GM12878 (cell line): ENCODE measurements around the gene B4GALT1. TPM values are rescaled to one million over a fixed set of nuclear protein-coding genes. Genes with fewer than 3 reads are reported as not detected.

ENCODE experiments used
- ATAC-seq: fragments of 200-7000 bp; cut with Tn5 transposase; 3 replicates; pipeline ENCODE4 v1.9.1; 2020; ENCODE audit warnings: mild to moderate bottlenecking, moderate library complexity
- BruUV-seq: library from RNA; stranded (reverse); fragments of 400-500 nt; replicated peaks from 2 replicates; lab custom pipeline; 2021; lab: Mats Ljungman, UMichigan
- CTCF ChIA-PET: fragments of 300-600 bp; sonication (Branson Sonifier 250); formaldehyde crosslinking; extraction: SDS; loops from one replicate; lab custom pipeline; 2021; ENCODE audit warnings: inconsistent platforms; lab: Yijun Ruan, JAX
- POLR2A ChIA-PET: fragments of 350-600 bp; formaldehyde crosslinking; extraction: SDS; loops from one replicate; lab custom pipeline; 2021; ENCODE audit warnings: inconsistent platforms; lab: Charles Lee
- RAD21 ChIA-PET: fragments of 300-600 bp; sonication (Branson Sonifier 250); formaldehyde crosslinking; loops from one replicate; lab custom pipeline; 2023; ENCODE audit warnings: antibody characterized with exemption; ENCODE audit not compliant: unreplicated experiment; lab: Charles Lee
- SMC1A ChIA-PET: fragments of 300-600 bp; sonication (Branson Sonifier 250); formaldehyde crosslinking; loops from one replicate; lab custom pipeline; 2023; ENCODE audit not compliant: unreplicated experiment, uncharacterized antibody; lab: Charles Lee
- DNase-seq: peaks from one replicate; pipeline ENCODE4 v3.0.0-alpha.2; 2011; ENCODE audit warnings: low read depth, low spot score
- FAIRE-seq: peaks from 3 replicates; lab custom pipeline; 2011; peaks lifted over from hg19 to GRCh38; lab: Jason Lieb, UNC
- H2AFZ ChIP-seq: 2 replicates; pipeline ENCODE4 v1.6.0; 2011; ENCODE audit warnings: low read depth, low read length, control low read depth; ENCODE audit not compliant: control insufficient read depth
- H3K27ac ChIP-seq: 2 replicates; pipeline ENCODE4 v1.5.1; 2011; ENCODE audit warnings: control low read depth; ENCODE audit not compliant: control insufficient read depth, insufficient read depth
- H3K27me3 ChIP-seq, 2 experiments: replicated peaks in 1 of 2; 2 replicates each; pipeline versions ENCODE4 v1.6.0 to v1.6.1; 2011; ENCODE audit warnings: low read length in 1 of 2; ENCODE audit not compliant: control insufficient read depth in 2 of 2, insufficient read depth in 2 of 2
- H3K36me3 ChIP-seq, 2 experiments: 2 replicates each; pipeline ENCODE4 v1.5.1; 2011; ENCODE audit warnings: low read length in 1 of 2; ENCODE audit not compliant: control insufficient read depth in 2 of 2, insufficient read depth in 2 of 2
- H3K4me1 ChIP-seq: 2 replicates; pipeline ENCODE4 v1.6.1; 2011; ENCODE audit warnings: mild to moderate bottlenecking, low read length, moderate library complexity, mixed read lengths; ENCODE audit not compliant: control insufficient read depth, insufficient read depth
- H3K4me2 ChIP-seq: 2 replicates; pipeline ENCODE4 v1.6.0; 2011; ENCODE audit warnings: control low read depth; ENCODE audit not compliant: control insufficient read depth, insufficient read depth
- H3K4me3 ChIP-seq: fragments of 200-600 bp; sonication (generic); 2 replicates; pipeline ENCODE4 v1.5.1; 2016
- H3K79me2 ChIP-seq: 2 replicates; pipeline ENCODE4 v1.6.0; 2011; ENCODE audit warnings: low read length; ENCODE audit not compliant: control insufficient read depth, insufficient read depth
- H3K9ac ChIP-seq: 2 replicates; pipeline ENCODE4 v1.8.0; 2011; ENCODE audit warnings: low read length, control low read depth, mixed read lengths; ENCODE audit not compliant: control insufficient read depth, insufficient read depth
- H3K9me3 ChIP-seq: replicated peaks from 3 replicates; pipeline ENCODE4 v1.5.1; 2011; ENCODE audit warnings: mild to moderate bottlenecking, low read length; ENCODE audit not compliant: control insufficient read depth, insufficient read depth
- H4K20me1 ChIP-seq: 2 replicates; pipeline ENCODE4 v1.6.0; 2011; ENCODE audit not compliant: control insufficient read depth, insufficient read depth
- SMARCA5 ChIP-seq: fragments of 450-650 bp; IDR thresholded peaks from 2 replicates; pipeline ENCODE4 v1.6.1; 2017; ENCODE audit warnings: mild to moderate bottlenecking
- SREBF2 ChIP-seq: IDR thresholded peaks from 2 replicates; pipeline ENCODE4 v1.6.1; 2012; ENCODE audit warnings: mild to moderate bottlenecking, low read length
- ZZZ3 ChIP-seq: IDR thresholded peaks from 2 replicates; pipeline ENCODE4 v1.6.1; 2011; ENCODE audit warnings: low read depth; ENCODE audit not compliant: control insufficient read depth, insufficient read length
- WGBS: methylation state at CpG from one replicate; pipeline ENCODE4 v1.1.6; 2016; ENCODE audit warnings: low lambda C conversion rate; ENCODE audit not compliant: insufficient replicate concordance, insufficient coverage; ENCODE audit errors: missing lambda C conversion rate; 5-methylcytosine and 5-hydroxymethylcytosine counted together
- in situ Hi-C: fragments of 300-500 bp; cut with MboI; formaldehyde crosslinking; loops from 9 replicates; pipeline ENCODE4 v1.14.3; 2018; ENCODE audit warnings: mixed read lengths
- intact Hi-C: fragments of 100-400 bp; cut with micrococcal nuclease; formaldehyde crosslinking; loops from one replicate; pipeline ENCODE4 v1.14.2; 2022; ENCODE audit not compliant: unreplicated experiment
- polyA plus RNA-seq, 11 experiments: library from polyadenylated mRNA; depleted of rRNA in 4 of 11; unstranded in 6 of 11; stranded (reverse) in 5 of 11; fragments of >200 nt; fragmentation: Nextera tagmentation in 4 of 11; fragmentation: Illumina TruSeq in 1 of 11; extraction: Ambion mirVana in 4 of 11; extraction: Trizol in 1 of 11; gene quantifications; 1 replicate in 1 of 11; 2 replicates in 10 of 11; pipeline versions ENCODE4 v1.2.1 to v1.2.3, GENCODE V29; 2011 to 2016; ENCODE audit warnings: inconsistent platforms in 2 of 11, missing spikeins in 2 of 11, low read depth in 1 of 11
- total RNA-seq, 4 experiments: library from RNA; depleted of rRNA in 3 of 4; stranded (reverse); fragments of >200 nt in 3 of 4; fragmentation: Illumina TruSeq in 1 of 4; extraction: Trizol in 1 of 4; gene quantifications; 2 replicates each; pipeline versions ENCODE4 v1.2.1 to v1.2.3, GENCODE V29; 2013 to 2021
- TF ChIP-seq, protein P1 (sequence below): fragments of 450-650 bp; IDR thresholded peaks from 2 replicates; pipeline ENCODE4 v1.6.1; 2016; ENCODE audit warnings: mild to moderate bottlenecking
- TF ChIP-seq, protein P2 (sequence below): IDR thresholded peaks from 2 replicates; pipeline ENCODE4 v1.6.1; 2012; ENCODE audit warnings: low read depth, low read length, improper control_type of control experiment
- TF ChIP-seq, protein P3 (sequence below): IDR thresholded peaks from 2 replicates; pipeline ENCODE4 v1.6.1; 2012; ENCODE audit warnings: improper control_type of control experiment, low read depth, low read length; ENCODE audit not compliant: insufficient replicate concordance
- TF ChIP-seq, protein P4 (sequence below): fragments of 450-650 bp; formaldehyde crosslinking; IDR thresholded peaks from 2 replicates; pipeline ENCODE4 v1.4.0; 2020; ENCODE audit warnings: mild to moderate bottlenecking, moderate library complexity

Gene B4GALT1
- total and polyA plus RNA-seq, 10 of the 15 experiments (the other 5 are each of a cell fraction or from before 2014, with no cell fraction given): 12.7 to 79.0 (median 41.0) TPM

DNA sequence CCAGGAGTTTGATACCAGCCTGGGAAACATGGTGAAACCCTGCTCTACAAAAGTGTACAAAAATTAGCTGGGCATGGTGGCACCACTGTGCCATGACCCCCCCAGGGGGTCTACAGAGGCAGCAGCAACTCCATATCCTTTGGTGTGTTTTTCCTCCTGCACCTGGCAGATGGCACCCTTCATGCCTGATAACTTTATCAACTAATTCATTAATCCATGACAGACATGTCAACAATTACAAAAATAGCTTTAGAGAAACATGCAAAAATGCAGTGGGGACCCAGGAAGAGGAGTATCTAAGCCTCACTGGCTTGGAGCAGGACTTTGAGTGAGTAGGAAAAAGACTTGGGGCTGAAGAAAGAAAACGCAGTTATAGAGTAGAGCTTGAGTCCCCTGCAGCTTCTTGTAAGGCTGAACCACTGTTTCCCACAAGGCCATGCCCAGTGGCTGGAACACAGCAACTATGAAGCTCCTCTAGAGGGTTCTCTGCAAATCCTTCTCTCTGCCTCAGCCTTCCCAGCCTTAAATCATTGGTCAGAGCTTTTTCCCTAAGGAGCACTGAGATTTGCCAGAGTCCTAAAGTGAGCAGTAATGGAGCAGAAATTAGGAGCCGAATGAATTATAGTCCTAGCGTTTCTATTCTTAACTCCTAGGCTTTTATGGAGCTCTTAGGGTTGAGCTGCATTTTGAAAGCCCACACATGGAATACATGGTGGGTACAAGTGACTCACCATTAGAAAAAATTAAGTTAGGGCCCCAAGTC lies 25.5 kb upstream of the B4GALT1 start:
- CTCF ChIA-PET: interaction anchor here (0.5 to 1.3 kb wide), 4 partner anchors 21 to 116 kb away, joined by 3 read pairs; partner anchors contain the start of gene SMU1
- in situ Hi-C loops (no loop called here), intact Hi-C loops (no loop called here)
- no peak overlapping the region for H3K27ac ChIP-seq
- no peak overlapping the region for H3K4me3 ChIP-seq
- no peaks in the 10 kb centered on the region for H3K79me2 ChIP-seq
- DNase-seq (no peak), ATAC-seq (no peak), FAIRE-seq (no peak)
- BruUV-seq: no TSS peak
- no peak overlapping the region for H3K9ac ChIP-seq
- no peaks in the 10 kb centered on the region for H3K4me1 ChIP-seq
- 74% methylated on average over 3 of the region's 3 CpGs for WGBS
- no peak overlapping the region for H3K4me2 ChIP-seq
- no peaks in the 10 kb centered on the region for H3K9me3 ChIP-seq
- RAD21 ChIA-PET: no interaction called here
- no peak overlapping the region for H2AFZ ChIP-seq
- no peaks in the 10 kb centered on the region for H4K20me1 ChIP-seq
- POLR2A ChIA-PET: interaction anchor here (0.7 kb wide), 1 partner anchor 10 kb away, joined by 3 read pairs; no protein-coding TSS in a partner anchor
- H3K36me3 ChIP-seq: no peaks in the 10 kb centered on the region
- SMC1A ChIA-PET: interaction anchor here (0.5 to 1.3 kb wide), 5 partner anchors 9 to 1203 kb away, joined by 3 read pairs; no protein-coding TSS in a partner anchor
- no peaks in the 10 kb centered on the region for H3K27me3 ChIP-seq
- TF ChIP-seq SMARCA5: no peak
- no peak for TF ChIP-seq SREBF2
- TF ChIP-seq, protein P1, sequence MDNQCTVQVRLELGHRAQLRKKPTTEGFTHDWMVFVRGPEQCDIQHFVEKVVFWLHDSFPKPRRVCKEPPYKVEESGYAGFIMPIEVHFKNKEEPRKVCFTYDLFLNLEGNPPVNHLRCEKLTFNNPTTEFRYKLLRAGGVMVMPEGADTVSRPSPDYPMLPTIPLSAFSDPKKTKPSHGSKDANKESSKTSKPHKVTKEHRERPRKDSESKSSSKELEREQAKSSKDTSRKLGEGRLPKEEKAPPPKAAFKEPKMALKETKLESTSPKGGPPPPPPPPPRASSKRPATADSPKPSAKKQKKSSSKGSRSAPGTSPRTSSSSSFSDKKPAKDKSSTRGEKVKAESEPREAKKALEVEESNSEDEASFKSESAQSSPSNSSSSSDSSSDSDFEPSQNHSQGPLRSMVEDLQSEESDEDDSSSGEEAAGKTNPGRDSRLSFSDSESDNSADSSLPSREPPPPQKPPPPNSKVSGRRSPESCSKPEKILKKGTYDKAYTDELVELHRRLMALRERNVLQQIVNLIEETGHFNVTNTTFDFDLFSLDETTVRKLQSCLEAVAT: no peak
- TF ChIP-seq, protein P2, sequence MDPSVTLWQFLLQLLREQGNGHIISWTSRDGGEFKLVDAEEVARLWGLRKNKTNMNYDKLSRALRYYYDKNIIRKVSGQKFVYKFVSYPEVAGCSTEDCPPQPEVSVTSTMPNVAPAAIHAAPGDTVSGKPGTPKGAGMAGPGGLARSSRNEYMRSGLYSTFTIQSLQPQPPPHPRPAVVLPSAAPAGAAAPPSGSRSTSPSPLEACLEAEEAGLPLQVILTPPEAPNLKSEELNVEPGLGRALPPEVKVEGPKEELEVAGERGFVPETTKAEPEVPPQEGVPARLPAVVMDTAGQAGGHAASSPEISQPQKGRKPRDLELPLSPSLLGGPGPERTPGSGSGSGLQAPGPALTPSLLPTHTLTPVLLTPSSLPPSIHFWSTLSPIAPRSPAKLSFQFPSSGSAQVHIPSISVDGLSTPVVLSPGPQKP: no peak
- TF ChIP-seq, protein P3, sequence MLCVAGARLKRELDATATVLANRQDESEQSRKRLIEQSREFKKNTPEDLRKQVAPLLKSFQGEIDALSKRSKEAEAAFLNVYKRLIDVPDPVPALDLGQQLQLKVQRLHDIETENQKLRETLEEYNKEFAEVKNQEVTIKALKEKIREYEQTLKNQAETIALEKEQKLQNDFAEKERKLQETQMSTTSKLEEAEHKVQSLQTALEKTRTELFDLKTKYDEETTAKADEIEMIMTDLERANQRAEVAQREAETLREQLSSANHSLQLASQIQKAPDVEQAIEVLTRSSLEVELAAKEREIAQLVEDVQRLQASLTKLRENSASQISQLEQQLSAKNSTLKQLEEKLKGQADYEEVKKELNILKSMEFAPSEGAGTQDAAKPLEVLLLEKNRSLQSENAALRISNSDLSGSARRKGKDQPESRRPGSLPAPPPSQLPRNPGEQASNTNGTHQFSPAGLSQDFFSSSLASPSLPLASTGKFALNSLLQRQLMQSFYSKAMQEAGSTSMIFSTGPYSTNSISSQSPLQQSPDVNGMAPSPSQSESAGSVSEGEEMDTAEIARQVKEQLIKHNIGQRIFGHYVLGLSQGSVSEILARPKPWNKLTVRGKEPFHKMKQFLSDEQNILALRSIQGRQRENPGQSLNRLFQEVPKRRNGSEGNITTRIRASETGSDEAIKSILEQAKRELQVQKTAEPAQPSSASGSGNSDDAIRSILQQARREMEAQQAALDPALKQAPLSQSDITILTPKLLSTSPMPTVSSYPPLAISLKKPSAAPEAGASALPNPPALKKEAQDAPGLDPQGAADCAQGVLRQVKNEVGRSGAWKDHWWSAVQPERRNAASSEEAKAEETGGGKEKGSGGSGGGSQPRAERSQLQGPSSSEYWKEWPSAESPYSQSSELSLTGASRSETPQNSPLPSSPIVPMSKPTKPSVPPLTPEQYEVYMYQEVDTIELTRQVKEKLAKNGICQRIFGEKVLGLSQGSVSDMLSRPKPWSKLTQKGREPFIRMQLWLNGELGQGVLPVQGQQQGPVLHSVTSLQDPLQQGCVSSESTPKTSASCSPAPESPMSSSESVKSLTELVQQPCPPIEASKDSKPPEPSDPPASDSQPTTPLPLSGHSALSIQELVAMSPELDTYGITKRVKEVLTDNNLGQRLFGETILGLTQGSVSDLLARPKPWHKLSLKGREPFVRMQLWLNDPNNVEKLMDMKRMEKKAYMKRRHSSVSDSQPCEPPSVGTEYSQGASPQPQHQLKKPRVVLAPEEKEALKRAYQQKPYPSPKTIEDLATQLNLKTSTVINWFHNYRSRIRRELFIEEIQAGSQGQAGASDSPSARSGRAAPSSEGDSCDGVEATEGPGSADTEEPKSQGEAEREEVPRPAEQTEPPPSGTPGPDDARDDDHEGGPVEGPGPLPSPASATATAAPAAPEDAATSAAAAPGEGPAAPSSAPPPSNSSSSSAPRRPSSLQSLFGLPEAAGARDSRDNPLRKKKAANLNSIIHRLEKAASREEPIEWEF: no peak
- TF ChIP-seq, protein P4, sequence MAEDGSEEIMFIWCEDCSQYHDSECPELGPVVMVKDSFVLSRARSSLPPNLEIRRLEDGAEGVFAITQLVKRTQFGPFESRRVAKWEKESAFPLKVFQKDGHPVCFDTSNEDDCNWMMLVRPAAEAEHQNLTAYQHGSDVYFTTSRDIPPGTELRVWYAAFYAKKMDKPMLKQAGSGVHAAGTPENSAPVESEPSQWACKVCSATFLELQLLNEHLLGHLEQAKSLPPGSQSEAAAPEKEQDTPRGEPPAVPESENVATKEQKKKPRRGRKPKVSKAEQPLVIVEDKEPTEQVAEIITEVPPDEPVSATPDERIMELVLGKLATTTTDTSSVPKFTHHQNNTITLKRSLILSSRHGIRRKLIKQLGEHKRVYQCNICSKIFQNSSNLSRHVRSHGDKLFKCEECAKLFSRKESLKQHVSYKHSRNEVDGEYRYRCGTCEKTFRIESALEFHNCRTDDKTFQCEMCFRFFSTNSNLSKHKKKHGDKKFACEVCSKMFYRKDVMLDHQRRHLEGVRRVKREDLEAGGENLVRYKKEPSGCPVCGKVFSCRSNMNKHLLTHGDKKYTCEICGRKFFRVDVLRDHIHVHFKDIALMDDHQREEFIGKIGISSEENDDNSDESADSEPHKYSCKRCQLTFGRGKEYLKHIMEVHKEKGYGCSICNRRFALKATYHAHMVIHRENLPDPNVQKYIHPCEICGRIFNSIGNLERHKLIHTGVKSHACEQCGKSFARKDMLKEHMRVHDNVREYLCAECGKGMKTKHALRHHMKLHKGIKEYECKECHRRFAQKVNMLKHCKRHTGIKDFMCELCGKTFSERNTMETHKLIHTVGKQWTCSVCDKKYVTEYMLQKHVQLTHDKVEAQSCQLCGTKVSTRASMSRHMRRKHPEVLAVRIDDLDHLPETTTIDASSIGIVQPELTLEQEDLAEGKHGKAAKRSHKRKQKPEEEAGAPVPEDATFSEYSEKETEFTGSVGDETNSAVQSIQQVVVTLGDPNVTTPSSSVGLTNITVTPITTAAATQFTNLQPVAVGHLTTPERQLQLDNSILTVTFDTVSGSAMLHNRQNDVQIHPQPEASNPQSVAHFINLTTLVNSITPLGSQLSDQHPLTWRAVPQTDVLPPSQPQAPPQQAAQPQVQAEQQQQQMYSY (CRISPR knock-in tag): no peak
- TF ChIP-seq ZZZ3: no peak
